ENCODE measurements around the gene ARVCF.

- TF ChIP-seq CTCF (conservative IDR thresholded peaks at IDR 0.05 in 1 of 2, IDR thresholded peaks at IDR 0.05 in 1 of 2; ENCODE audit: extremely low read depth in 1 of 2, insufficient read depth in 1 of 2, low read depth in 1 of 2, low read length in 2 of 2) (no peak), EZH2 (IDR thresholded peaks at IDR 0.05; ENCODE audit: borderline replicate concordance, low read length) (no peak)
Measured at GRCh38 chr22:19982991-19983578, 33.5 kb downstream of the ARVCF start.

Data from mammary epithelial cell (primary cell).